K562 (cell line): ENCODE results near the gene TDRD5. TPM values are rescaled to one million over a fixed set of nuclear protein-coding genes. Genes with fewer than 3 reads are reported as not detected.

Experiments
- FOXJ3 ChIP-seq: sonication (generic); formaldehyde crosslinking; IDR thresholded peaks from 2 replicates; pipeline ENCODE4 v1.4.0; 2020; ENCODE audit warnings: mild to moderate bottlenecking, missing genetic modification reagents
- PYGO2 ChIP-seq: fragments of 450-650 bp; IDR thresholded peaks from 2 replicates; pipeline ENCODE4 v1.6.1; 2016; ENCODE audit warnings: mild to moderate bottlenecking, missing genetic modification characterization, moderate library complexity, missing compliant biosample characterization
- SRSF1 ChIP-seq: fragments of 200-400 bp; formaldehyde crosslinking; IDR thresholded peaks from 2 replicates; pipeline ENCODE4 v1.6.1; 2017; ENCODE audit warnings: mild to moderate bottlenecking, low read depth, low read length, moderate library complexity
- polyA plus RNA-seq, 8 experiments: library from polyadenylated mRNA; depleted of rRNA in 4 of 8; stranded (reverse) in 5 of 8; unstranded in 3 of 8; fragments of >200 nt; fragmentation: Nextera tagmentation in 2 of 8; fragmentation: Illumina TruSeq in 1 of 8; extraction: Ambion mirVana in 2 of 8; extraction: Trizol in 1 of 8; gene quantifications; 2 replicates each; pipeline versions ENCODE4 v1.2.1 to v1.2.3, GENCODE V29; 2011 to 2014; ENCODE audit warnings: inconsistent platforms in 1 of 8, missing spikeins in 1 of 8
- total RNA-seq, 7 experiments: library from RNA; depleted of rRNA in 6 of 7; stranded (reverse); fragments of >200 nt in 6 of 7; fragmentation: Illumina TruSeq in 2 of 7; extraction: Trizol in 2 of 7; gene quantifications; 2 replicates each; pipeline versions ENCODE4 v1.2.1 to v1.2.3, GENCODE V29; 2011 to 2021; ENCODE audit warnings: low replicate concordance in 1 of 7
- TF ChIP-seq, protein P1 (sequence below), 2 experiments: fragments of 450-650 bp in 1 of 2; sonication (generic) in 1 of 2; formaldehyde crosslinking in 1 of 2; IDR thresholded peaks; 2 replicates each; pipeline versions ENCODE4 v1.7.1 to v1.9.0; 2016 to 2022; ENCODE audit warnings: inconsistent platforms in 1 of 2, mild to moderate bottlenecking in 1 of 2, missing genetic modification reagents in 1 of 2

Gene TDRD5
- total and polyA plus RNA-seq, 9 of the 15 experiments (the other 6 are each of a cell fraction or from before 2014, with no cell fraction given): 0.04 to 0.57 (median 0.26) TPM; not detected in 1

DNA sequence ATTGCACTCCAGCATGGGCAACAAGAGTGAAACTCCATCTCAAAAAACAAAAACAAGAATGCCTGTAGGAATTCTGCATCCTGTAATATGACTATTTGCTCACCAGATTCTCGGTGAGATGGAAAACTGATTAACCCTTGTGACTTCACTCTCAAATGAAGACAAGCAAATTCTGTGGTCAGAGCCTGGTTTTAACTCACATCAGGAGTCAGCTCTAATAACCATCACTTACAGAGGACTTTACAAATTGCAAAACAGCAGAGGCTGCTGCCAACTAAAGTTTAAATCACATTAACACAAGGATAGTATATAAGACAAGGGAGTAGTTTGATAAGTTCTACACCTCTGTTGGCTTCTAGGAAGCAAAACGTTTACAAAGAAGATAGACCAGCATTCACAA is 115.8 kb downstream of the TDRD5 start (continued):
- TF ChIP-seq, protein P1, sequence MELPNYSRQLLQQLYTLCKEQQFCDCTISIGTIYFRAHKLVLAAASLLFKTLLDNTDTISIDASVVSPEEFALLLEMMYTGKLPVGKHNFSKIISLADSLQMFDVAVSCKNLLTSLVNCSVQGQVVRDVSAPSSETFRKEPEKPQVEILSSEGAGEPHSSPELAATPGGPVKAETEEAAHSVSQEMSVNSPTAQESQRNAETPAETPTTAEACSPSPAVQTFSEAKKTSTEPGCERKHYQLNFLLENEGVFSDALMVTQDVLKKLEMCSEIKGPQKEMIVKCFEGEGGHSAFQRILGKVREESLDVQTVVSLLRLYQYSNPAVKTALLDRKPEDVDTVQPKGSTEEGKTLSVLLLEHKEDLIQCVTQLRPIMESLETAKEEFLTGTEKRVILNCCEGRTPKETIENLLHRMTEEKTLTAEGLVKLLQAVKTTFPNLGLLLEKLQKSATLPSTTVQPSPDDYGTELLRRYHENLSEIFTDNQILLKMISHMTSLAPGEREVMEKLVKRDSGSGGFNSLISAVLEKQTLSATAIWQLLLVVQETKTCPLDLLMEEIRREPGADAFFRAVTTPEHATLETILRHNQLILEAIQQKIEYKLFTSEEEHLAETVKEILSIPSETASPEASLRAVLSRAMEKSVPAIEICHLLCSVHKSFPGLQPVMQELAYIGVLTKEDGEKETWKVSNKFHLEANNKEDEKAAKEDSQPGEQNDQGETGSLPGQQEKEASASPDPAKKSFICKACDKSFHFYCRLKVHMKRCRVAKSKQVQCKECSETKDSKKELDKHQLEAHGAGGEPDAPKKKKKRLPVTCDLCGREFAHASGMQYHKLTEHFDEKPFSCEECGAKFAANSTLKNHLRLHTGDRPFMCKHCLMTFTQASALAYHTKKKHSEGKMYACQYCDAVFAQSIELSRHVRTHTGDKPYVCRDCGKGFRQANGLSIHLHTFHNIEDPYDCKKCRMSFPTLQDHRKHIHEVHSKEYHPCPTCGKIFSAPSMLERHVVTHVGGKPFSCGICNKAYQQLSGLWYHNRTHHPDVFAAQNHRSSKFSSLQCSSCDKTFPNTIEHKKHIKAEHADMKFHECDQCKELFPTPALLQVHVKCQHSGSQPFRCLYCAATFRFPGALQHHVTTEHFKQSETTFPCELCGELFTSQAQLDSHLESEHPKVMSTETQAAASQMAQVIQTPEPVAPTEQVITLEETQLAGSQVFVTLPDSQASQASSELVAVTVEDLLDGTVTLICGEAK (IDR thresholded peaks at IDR 0.05): no peak
- TF ChIP-seq, protein P1 (CRISPR knock-in tag; IDR thresholded peaks at IDR 0.05): no peak
- TF ChIP-seq PYGO2 (no peak), SRSF1 (no peak), FOXJ3 (CRISPR knock-in tag) (no peak)
- TF ChIP-seq, all 486 proteins: peak for 0
